Mucosa of descending colon (tissue), 3 donors: ENCODE measurements around the gene RNF17. TPM values are rescaled to one million over a fixed set of nuclear protein-coding genes. Genes with fewer than 3 reads are reported as not detected.

Source experiments
- ATAC-seq: fragments of 200-7000 bp; cut with Tn5 transposase; one replicate; pipeline ENCODE4 v1.9.1; 2020; ENCODE audit warnings: mild to moderate bottlenecking, moderate library complexity
- DNase-seq, 3 donors: peaks; one replicate each; pipeline ENCODE4 v3.0.0-alpha.2; 2020
- H3K36me3 ChIP-seq: fragments of 200-600 bp; one replicate; pipeline ENCODE4 v1.8.0; 2021; ENCODE audit warnings: low read depth, mild to moderate bottlenecking
- H3K4me1 ChIP-seq: fragments of 200-600 bp; one replicate; pipeline ENCODE4 v1.8.0; 2021; ENCODE audit warnings: low read depth, mild to moderate bottlenecking
- H3K4me3 ChIP-seq: fragments of 200-600 bp; one replicate; pipeline ENCODE4 v1.8.0; 2021; ENCODE audit warnings: mild to moderate bottlenecking
- H3K9me3 ChIP-seq: fragments of 200-600 bp; one replicate; pipeline ENCODE4 v1.8.0; 2021; ENCODE audit warnings: mild to moderate bottlenecking
- intact Hi-C, 2 donors: fragments of 100-400 bp; cut with DNase I in 1 of 2; cut with micrococcal nuclease in 1 of 2; formaldehyde crosslinking; loops; one replicate each; pipeline versions ENCODE4 v1.11.0 to v1.11.1; 2022; cut with DNase I, micrococcal nuclease
- total RNA-seq, 3 donors: library from RNA; stranded (reverse); fragmentation: NEBNext Ultra II Directional in 2 of 3; extraction: Animal tissue kit (Norgen Biotek cat#: 25700) in 2 of 3; gene quantifications; one replicate each; pipeline versions ENCODE4 v1.2.1 to v1.2.4, GENCODE V29; 2021 to 2023
- TF ChIP-seq, protein P1 (sequence below): fragments of 200-600 bp; IDR thresholded peaks from one replicate; pipeline ENCODE4 v1.8.0; 2022; ENCODE audit warnings: antibody characterized with exemption, mild to moderate bottlenecking
- donor health status: DM: no; HTN: no; CAD: no; lungs with moderate emphysema.
- donor health status: DM: no; HTN: no; CAD: no.
- donor health status: DM: no; HTN: yes; CAD: no.

Gene RNF17
- total RNA-seq, 3 donors from 2014 or later = not detected

DNA sequence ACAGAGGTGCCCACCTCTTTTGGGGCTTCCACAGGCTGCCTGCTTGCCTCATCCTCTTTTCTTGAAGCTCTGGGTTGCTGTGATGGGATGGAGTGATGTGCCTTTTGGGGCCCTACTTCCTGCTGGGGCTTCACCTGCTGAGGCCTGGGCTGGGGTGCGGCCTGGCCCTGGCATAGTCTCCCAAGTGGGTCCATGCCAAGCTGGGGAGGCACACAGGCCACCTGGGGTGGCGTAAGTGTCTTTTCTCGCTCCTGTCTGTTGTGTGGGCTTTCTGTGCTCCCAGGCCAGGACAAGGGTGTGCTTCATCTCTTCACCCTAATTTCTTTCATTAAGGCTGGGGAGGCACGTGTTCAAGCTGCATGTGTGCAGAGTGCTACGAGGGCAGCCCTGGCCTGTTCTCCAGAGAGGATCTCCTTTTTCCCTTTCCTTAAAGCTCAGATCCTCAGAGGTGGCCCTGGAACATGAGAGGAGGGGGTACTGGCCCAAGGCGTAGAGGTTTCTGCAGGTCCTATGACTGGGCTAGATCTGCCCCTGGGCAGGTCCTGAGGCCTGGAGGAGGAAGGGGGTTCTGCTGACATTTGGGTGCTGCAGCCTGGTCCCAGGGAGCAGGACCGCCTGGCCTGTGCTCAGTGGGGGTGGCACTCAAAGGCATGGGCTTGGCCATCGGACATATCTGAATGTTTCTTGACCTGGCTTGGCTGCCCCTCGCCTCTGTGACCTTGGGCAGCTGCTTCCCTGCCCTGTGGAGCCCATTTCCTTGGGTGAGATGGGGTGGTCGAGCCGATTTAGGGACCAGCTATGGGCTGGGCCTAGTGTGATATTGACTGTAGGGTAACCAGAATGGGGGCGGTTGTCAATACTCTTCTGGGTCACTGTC, 23.7 kb upstream of the RNF17 start:
- Histone ChIP-seq H3K4me1 (no peaks in the 10 kb centered on the region), H3K36me3 (no peaks in the 10 kb centered on the region), H3K4me3 (no peak overlapping the region), H3K9me3 (no peaks in the 10 kb centered on the region)
- ATAC-seq = no peak
- TF ChIP-seq, protein P1, sequence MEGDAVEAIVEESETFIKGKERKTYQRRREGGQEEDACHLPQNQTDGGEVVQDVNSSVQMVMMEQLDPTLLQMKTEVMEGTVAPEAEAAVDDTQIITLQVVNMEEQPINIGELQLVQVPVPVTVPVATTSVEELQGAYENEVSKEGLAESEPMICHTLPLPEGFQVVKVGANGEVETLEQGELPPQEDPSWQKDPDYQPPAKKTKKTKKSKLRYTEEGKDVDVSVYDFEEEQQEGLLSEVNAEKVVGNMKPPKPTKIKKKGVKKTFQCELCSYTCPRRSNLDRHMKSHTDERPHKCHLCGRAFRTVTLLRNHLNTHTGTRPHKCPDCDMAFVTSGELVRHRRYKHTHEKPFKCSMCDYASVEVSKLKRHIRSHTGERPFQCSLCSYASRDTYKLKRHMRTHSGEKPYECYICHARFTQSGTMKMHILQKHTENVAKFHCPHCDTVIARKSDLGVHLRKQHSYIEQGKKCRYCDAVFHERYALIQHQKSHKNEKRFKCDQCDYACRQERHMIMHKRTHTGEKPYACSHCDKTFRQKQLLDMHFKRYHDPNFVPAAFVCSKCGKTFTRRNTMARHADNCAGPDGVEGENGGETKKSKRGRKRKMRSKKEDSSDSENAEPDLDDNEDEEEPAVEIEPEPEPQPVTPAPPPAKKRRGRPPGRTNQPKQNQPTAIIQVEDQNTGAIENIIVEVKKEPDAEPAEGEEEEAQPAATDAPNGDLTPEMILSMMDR = no peak
- DNase-seq = no peak
- intact Hi-C loops = no loop called here

DNA sequence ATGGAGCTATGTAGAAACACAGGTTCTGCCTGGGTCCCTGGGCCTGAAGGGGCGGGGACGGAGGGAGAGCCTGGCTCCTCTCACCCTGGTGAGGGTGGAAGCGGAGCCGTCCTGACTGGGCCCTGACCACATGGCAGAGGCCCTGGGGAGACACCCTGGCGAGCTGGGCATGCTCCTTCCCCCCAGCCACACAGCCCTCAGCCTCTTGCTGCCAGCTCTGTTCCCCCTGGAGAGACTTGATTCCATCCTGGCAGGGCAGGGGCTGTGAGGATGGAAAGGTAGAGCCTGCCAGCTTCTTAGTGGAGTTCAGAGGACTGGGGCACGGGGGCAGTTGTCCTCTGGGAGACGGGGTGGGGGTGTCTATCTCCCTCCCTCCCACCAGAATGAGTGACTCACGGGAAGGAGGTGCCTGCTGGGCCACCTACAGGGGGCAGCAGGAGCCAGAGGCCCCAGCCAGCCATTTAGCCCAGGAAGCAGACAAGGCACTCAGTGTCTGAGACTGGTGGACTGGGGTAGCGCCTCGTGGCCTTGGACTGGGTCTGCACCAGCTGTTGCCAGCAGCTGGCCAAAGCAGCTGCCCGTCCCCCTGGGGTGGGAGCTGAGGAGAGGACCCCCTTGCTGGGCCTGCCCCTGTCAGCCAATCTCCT, 22.8 kb upstream of the RNF17 start:
- intact Hi-C loops = no loop called here
- TF ChIP-seq, protein P1 = no peak
- no peaks in the 10 kb centered on the region for H3K4me1 ChIP-seq

DNA sequence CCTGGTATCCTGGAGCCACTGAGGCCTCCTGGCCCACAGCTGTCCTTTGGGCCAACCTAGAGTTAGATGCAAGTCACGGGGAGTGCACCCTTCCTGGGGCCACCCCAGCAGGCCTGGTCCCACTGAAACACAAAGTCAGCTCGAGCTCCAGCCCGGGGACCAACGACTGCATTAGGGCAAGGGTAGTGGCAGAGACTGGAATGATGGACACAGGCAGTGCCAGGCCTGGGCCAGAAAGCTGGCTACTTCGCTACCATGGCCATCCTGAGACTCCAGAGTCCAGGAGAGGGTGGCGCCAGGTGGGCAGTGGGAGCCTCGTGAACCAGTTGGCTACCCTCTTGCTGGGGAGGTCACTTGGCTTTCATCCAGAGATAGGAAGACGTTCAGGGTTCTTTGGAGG, 22.2 kb upstream of the RNF17 start:
- H3K4me1 ChIP-seq = no peaks in the 10 kb centered on the region
- H3K4me3 ChIP-seq = no peak overlapping the region
- no peak for ATAC-seq
- intact Hi-C loops = no loop called here
- H3K36me3 ChIP-seq = no peaks in the 10 kb centered on the region
- TF ChIP-seq, protein P1 = no peak
- no peaks in the 10 kb centered on the region for H3K9me3 ChIP-seq
- no peak for DNase-seq

More for the DNA sequence above, 22.8 kb upstream of the RNF17 start:
- H3K4me3 ChIP-seq = no peak overlapping the region
- no peaks in the 10 kb centered on the region for H3K9me3 ChIP-seq
- no peak for DNase-seq
- H3K36me3 ChIP-seq = no peaks in the 10 kb centered on the region
- ATAC-seq = peak; percentile 21

DNA sequence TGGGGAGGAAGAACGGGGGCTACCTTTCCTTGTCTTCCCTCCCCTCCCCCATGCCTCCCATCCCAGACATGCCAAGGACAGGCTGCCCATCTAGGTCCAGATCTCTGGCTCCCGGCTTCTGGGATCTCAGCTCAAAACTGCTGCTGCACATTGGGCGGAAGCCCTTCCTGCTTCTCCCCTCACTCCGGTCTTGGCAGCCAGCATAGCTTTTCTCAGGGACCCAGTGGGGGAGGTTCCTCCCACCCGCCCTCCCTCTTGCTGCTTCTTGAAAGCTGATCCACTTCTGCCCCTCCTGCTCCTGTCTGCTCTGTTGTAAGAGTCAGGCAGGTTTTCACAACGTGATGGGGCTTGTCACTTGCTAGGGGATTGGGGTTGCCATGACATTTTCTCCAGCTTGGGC, 21.7 kb upstream of the RNF17 start:
- Histone ChIP-seq H3K9me3 (no peaks in the 10 kb centered on the region), H3K4me1 (peaks cover 3% of the 10 kb centered on the region), H3K4me3 (no peak overlapping the region), H3K36me3 (no peaks in the 10 kb centered on the region)
- ATAC-seq (no peak), DNase-seq (no peak)
- intact Hi-C loops = no loop called here
- TF ChIP-seq, protein P1 = no peak

DNA sequence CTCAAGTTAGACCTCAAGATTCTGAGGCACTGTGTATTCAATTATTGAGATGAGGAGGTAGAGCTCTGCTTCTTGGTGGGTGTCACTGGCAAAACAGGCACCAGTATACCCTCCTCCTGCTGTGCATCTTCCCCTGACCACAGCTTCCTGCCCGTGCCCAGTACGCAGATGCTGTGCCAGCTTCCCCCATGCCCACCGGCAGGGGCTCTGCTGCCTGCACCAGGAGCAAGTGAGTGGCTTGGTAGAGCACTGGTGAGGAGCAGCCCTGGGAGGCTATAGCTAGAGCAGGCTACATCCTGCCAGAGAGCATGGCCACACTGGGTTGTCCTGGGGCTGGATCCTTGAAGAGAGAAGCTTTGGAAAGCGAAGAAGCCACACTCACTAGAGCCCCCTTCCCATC, 21.0 kb upstream of the RNF17 start:
- no peak for DNase-seq
- no peaks in the 10 kb centered on the region for H3K9me3 ChIP-seq
- H3K4me1 ChIP-seq = peaks cover 10% of the 10 kb centered on the region
- intact Hi-C loops = no loop called here
- H3K4me3 ChIP-seq = no peak overlapping the region
- no peak for ATAC-seq
- TF ChIP-seq, protein P1 = no peak
- H3K36me3 ChIP-seq = no peaks in the 10 kb centered on the region
